Endothelial cell of umbilical vein (primary cell): ENCODE data around the gene EML2. TPM values are rescaled to one million over a fixed set of nuclear protein-coding genes. Genes with fewer than 3 reads are reported as not detected.

Experiments used
- BruUV-seq: library from RNA; stranded (reverse); fragments of 400-500 nt; replicated peaks from 2 replicates; lab custom pipeline; 2021; lab: Mats Ljungman, UMichigan
- CTCF ChIA-PET: fragments of 300-600, 350-600 bp; sonication (Branson Sonifier 250); formaldehyde crosslinking; loops from one replicate; lab custom pipeline; 2021; ENCODE audit warnings: antibody characterized with exemption, inconsistent platforms; lab: Charles Lee
- POLR2A ChIA-PET: fragments of 300-600, 350-600 bp; sonication (Branson Sonifier 250); formaldehyde crosslinking; loops from one replicate; lab custom pipeline; 2021; ENCODE audit warnings: antibody characterized with exemption, inconsistent platforms; lab: Charles Lee
- DNase-seq: peaks from one replicate; pipeline ENCODE4 v3.0.0-alpha.2; 2011; ENCODE audit warnings: low read depth, low spot score
- FAIRE-seq: peaks from 2 replicates; lab custom pipeline; 2011; peaks lifted over from hg19 to GRCh38; lab: Jason Lieb, UNC
- H2AFZ ChIP-seq: 2 replicates; pipeline ENCODE4 v1.6.0; 2012; ENCODE audit warnings: low read depth, low read length, control low read depth, inconsistent platforms
- H3K27ac ChIP-seq: 2 replicates; pipeline ENCODE4 v1.5.1; 2011; ENCODE audit warnings: low read depth, mild to moderate bottlenecking, control low read depth, low read length, moderate library complexity; ENCODE audit not compliant: insufficient read depth
- H3K27me3 ChIP-seq, 2 experiments: 2 replicates each; pipeline versions ENCODE4 v1.6.0 to v1.6.1; 2011; ENCODE audit warnings: low read length in 2 of 2, mixed read lengths in 1 of 2; ENCODE audit not compliant: control insufficient read depth in 2 of 2, insufficient read depth in 2 of 2
- H3K36me3 ChIP-seq, 2 experiments: 2 replicates in 1 of 2; 3 replicates in 1 of 2; pipeline ENCODE4 v1.5.1; 2011; ENCODE audit warnings: low read length in 2 of 2, mild to moderate bottlenecking in 1 of 2, moderate library complexity in 1 of 2; ENCODE audit not compliant: control insufficient read depth in 2 of 2, insufficient read depth in 2 of 2; ENCODE audit errors: extremely low read depth in 1 of 2
- H3K4me1 ChIP-seq: 3 replicates; pipeline ENCODE4 v1.5.1; 2011; ENCODE audit warnings: mild to moderate bottlenecking, low read length; ENCODE audit not compliant: control insufficient read depth, insufficient read depth; ENCODE audit errors: extremely low read depth
- H3K4me2 ChIP-seq: 2 replicates; pipeline ENCODE4 v1.6.1; 2011; ENCODE audit warnings: low read length, control low read depth, mixed read lengths; ENCODE audit not compliant: insufficient read depth
- H3K4me3 ChIP-seq, 3 experiments: fragments of 200-600 bp in 1 of 3; sonication (generic), shearing (Covaris generic) in 1 of 3; replicated peaks in 1 of 3; 2 replicates each; pipeline ENCODE4 v1.5.1; 2011 to 2016; ENCODE audit warnings: control low read depth in 3 of 3, low read length in 3 of 3, mild to moderate bottlenecking in 2 of 3, inconsistent platforms in 1 of 3, low read depth in 1 of 3, moderate library complexity in 1 of 3; ENCODE audit not compliant: insufficient read depth in 1 of 3
- H3K79me2 ChIP-seq: 2 replicates; pipeline ENCODE4 v1.6.0; 2012; ENCODE audit warnings: low read length, inconsistent platforms; ENCODE audit not compliant: control insufficient read depth, insufficient read depth
- H3K9ac ChIP-seq: replicated peaks from 2 replicates; pipeline ENCODE3; 2011; ENCODE audit warnings: low read length, control low read depth; ENCODE audit not compliant: insufficient read depth; ENCODE audit errors: extremely low read depth
- H3K9me1 ChIP-seq: replicated peaks from 3 replicates; pipeline ENCODE4 v1.6.0; 2011; ENCODE audit warnings: mild to moderate bottlenecking, low read length; ENCODE audit not compliant: control insufficient read depth, insufficient read depth; ENCODE audit errors: extremely low read depth
- H3K9me3 ChIP-seq: replicated peaks from 2 replicates; pipeline ENCODE4 v1.5.1; 2012; ENCODE audit warnings: low read length, inconsistent platforms; ENCODE audit not compliant: control insufficient read depth, insufficient read depth
- H4K20me1 ChIP-seq: replicated peaks from 2 replicates; pipeline ENCODE3; 2011; ENCODE audit warnings: mild to moderate bottlenecking, low read length; ENCODE audit not compliant: control insufficient read depth, insufficient read depth; ENCODE audit errors: extremely low read depth
- EZH2 ChIP-seq: IDR thresholded peaks from 2 replicates; pipeline ENCODE4 v1.6.1; 2012; ENCODE audit warnings: borderline replicate concordance, low read depth, mild to moderate bottlenecking, moderate library complexity, low read length, inconsistent platforms; ENCODE audit not compliant: severe bottlenecking
- FOS ChIP-seq: IDR thresholded peaks from 2 replicates; pipeline ENCODE4 v1.6.1; 2011; ENCODE audit warnings: mild to moderate bottlenecking, low read length, moderate library complexity, borderline replicate concordance; ENCODE audit not compliant: insufficient read depth
- GATA2 ChIP-seq: IDR thresholded peaks from 2 replicates; pipeline ENCODE4 v1.7.0; 2011; ENCODE audit warnings: low read depth, mild to moderate bottlenecking, moderate library complexity, mixed read lengths, low read length; ENCODE audit not compliant: insufficient read length, insufficient read depth
- JUN ChIP-seq: IDR thresholded peaks from 2 replicates; pipeline ENCODE4 v1.6.1; 2011; ENCODE audit warnings: borderline replicate concordance, low read depth; ENCODE audit not compliant: insufficient read length, insufficient read depth
- MYC ChIP-seq: IDR thresholded peaks from one replicate; pipeline ENCODE4 v1.6.1; 2011; ENCODE audit warnings: mild to moderate bottlenecking, low read depth, low read length
- POLR2A ChIP-seq: IDR thresholded peaks from 2 replicates; pipeline ENCODE4 v1.6.1; 2012; ENCODE audit warnings: low read depth, mild to moderate bottlenecking, control low read depth, low read length
- POLR2AphosphoS5 ChIP-seq: IDR thresholded peaks from 2 replicates; pipeline ENCODE4 v1.6.1; 2012; ENCODE audit warnings: low read depth, mild to moderate bottlenecking, control low read depth, low read length, moderate library complexity; ENCODE audit not compliant: insufficient read depth
- dilution Hi-C: fragments of 300-500 bp; cut with MboI; formaldehyde crosslinking; loops from one replicate; pipeline ENCODE4 v1.15.0; 2019; ENCODE audit warnings: low sequenced_read_pairs; ENCODE audit not compliant: extremely low pct_ligation_motif_present
- intact Hi-C: fragments of 100-400 bp; cut with micrococcal nuclease; formaldehyde crosslinking; loops from one replicate; pipeline ENCODE4 v1.10.0; 2022
- polyA plus RNA-seq, 4 experiments: library from polyadenylated mRNA; depleted of rRNA in 3 of 4; stranded (reverse) in 3 of 4; unstranded in 1 of 4; fragments of >200 nt; gene quantifications; 2 replicates each; pipeline versions ENCODE4 v1.2.1 to v1.2.3, GENCODE V29; 2011 to 2012; ENCODE audit warnings: missing spikeins in 1 of 4
- total RNA-seq: library from RNA; stranded (reverse); gene quantifications from 2 replicates; pipeline ENCODE4 v1.2.3, GENCODE V29; 2021
- TF ChIP-seq, protein P1 (sequence below), 2 donors: IDR thresholded peaks; 1 replicate in 1 of 2; 2 replicates in 1 of 2; pipeline ENCODE4 v1.5.1; 2011; ENCODE audit warnings: low read length in 2 of 2, mild to moderate bottlenecking in 2 of 2, moderate library complexity in 2 of 2, control low read depth in 1 of 2, inconsistent platforms in 1 of 2, low read depth in 1 of 2; ENCODE audit not compliant: insufficient read depth in 1 of 2; ENCODE audit errors: extremely low read depth in 1 of 2

The EML2 gene
- total and polyA plus RNA-seq, 2 donors (not counting 3 experiments of a cell fraction or from before 2014, with no cell fraction given) = 23.3 to 28.9 TPM

DNA sequence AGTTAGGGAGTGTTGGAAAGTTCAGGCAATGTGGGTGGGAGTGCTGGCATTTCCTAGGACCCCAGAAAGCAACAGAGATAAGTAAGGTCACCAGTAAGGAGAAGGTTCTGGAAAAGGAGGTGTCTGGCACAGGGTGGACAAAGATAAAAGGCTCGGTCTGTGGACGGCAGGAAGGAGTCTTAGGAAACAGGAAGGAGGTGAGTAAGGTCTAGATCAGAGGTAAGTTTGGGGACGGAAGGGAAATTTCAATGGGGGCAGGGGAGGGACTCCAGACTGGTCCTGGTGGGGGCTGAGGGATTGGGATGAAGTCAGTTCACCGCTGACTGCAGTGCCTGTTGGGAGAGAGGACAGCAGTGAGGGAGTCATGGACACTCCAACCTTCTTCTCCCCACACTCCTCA, 46.8 kb downstream of the EML2 start:
- POLR2A ChIA-PET = no interaction called here
- Histone ChIP-seq H3K36me3 (peaks cover 2 to 3% of the 10 kb centered on the region in 2 experiments), H3K4me3 (no peak overlapping the region), H3K79me2 (peaks cover 44% of the 10 kb centered on the region), H3K9ac (no peak overlapping the region), H3K27ac (peak overlapping the region; percentile 58), H3K9me3 (no peaks in the 10 kb centered on the region), H2AFZ (no peak overlapping the region), H4K20me1 (no peaks in the 10 kb centered on the region), H3K9me1 (no peaks in the 10 kb centered on the region), H3K27me3 (no peaks in the 10 kb centered on the region), H3K4me1 (peaks cover 31% of the 10 kb centered on the region), H3K4me2 (peak overlapping the region; percentile 73)
- CTCF ChIA-PET = no interaction called here
- FAIRE-seq (peak; percentile 96), DNase-seq (peak; percentile 37)
- dilution Hi-C loops = no loop called here
- TF ChIP-seq POLR2AphosphoS5 = peak; percentile 90
- peak; percentile 43 for TF ChIP-seq POLR2A
- TF ChIP-seq JUN = peak; percentile 33
- no peak for TF ChIP-seq MYC
- TF ChIP-seq, protein P1, sequence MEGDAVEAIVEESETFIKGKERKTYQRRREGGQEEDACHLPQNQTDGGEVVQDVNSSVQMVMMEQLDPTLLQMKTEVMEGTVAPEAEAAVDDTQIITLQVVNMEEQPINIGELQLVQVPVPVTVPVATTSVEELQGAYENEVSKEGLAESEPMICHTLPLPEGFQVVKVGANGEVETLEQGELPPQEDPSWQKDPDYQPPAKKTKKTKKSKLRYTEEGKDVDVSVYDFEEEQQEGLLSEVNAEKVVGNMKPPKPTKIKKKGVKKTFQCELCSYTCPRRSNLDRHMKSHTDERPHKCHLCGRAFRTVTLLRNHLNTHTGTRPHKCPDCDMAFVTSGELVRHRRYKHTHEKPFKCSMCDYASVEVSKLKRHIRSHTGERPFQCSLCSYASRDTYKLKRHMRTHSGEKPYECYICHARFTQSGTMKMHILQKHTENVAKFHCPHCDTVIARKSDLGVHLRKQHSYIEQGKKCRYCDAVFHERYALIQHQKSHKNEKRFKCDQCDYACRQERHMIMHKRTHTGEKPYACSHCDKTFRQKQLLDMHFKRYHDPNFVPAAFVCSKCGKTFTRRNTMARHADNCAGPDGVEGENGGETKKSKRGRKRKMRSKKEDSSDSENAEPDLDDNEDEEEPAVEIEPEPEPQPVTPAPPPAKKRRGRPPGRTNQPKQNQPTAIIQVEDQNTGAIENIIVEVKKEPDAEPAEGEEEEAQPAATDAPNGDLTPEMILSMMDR (IDR thresholded peaks at IDR 0.05; ENCODE audit: extremely low read depth in 1 of 2, insufficient read depth in 1 of 2, low read depth in 1 of 2, low read length in 2 of 2) = no peak
- peak; percentile 89 for TF ChIP-seq GATA2
- no peak for TF ChIP-seq EZH2
- peak; percentile 77 for TF ChIP-seq FOS
- intact Hi-C loops = loop anchor here (1.0 to 5.0 kb wide), 2 partner anchors 9 to 100 kb away; partner anchors contain the start of genes QPCTL and SNRPD2
- no TSS peak for BruUV-seq
